HEK293T (cell line): Measurements from ENCODE around the gene UNC93B1.

Source experiments
- CTBP1 ChIP-seq: fragments of 450-650 bp; IDR thresholded peaks from 2 replicates; pipeline ENCODE4 v1.6.1; 2016; ENCODE audit warnings: borderline replicate concordance
- ELF4 ChIP-seq: fragments of 450-650 bp; IDR thresholded peaks from 2 replicates; pipeline ENCODE4 v1.6.1; 2017; ENCODE audit warnings: antibody characterized with exemption
- FOXA1 ChIP-seq: fragments of 450-650 bp; IDR thresholded peaks from 2 replicates; pipeline ENCODE4 v1.6.1; 2016; ENCODE audit warnings: mild to moderate bottlenecking
- FOXK2 ChIP-seq: fragments of 450-650 bp; IDR thresholded peaks from 2 replicates; pipeline ENCODE4 v1.6.1; 2016; ENCODE audit warnings: mild to moderate bottlenecking
- FOXM1 ChIP-seq: fragments of 450-650 bp; IDR thresholded peaks from 2 replicates; pipeline ENCODE4 v1.6.1; 2017; ENCODE audit warnings: mild to moderate bottlenecking, borderline replicate concordance
- LEF1 ChIP-seq: fragments of 450-650 bp; IDR thresholded peaks from 2 replicates; pipeline ENCODE4 v1.6.1; 2017; ENCODE audit warnings: mild to moderate bottlenecking, borderline replicate concordance
- NFRKB ChIP-seq: fragments of 450-650 bp; IDR thresholded peaks from 2 replicates; pipeline ENCODE4 v1.6.1; 2016; ENCODE audit warnings: mild to moderate bottlenecking, moderate library complexity
- SP1 ChIP-seq: fragments of 450-650 bp; IDR thresholded peaks from 2 replicates; pipeline ENCODE4 v1.6.1; 2017
- SUZ12 ChIP-seq: fragments of 450-650 bp; IDR thresholded peaks from 2 replicates; pipeline ENCODE4 v1.6.1; 2016; ENCODE audit warnings: mild to moderate bottlenecking
- TARDBP ChIP-seq: fragments of 450-650 bp; IDR thresholded peaks from 2 replicates; pipeline ENCODE4 v1.6.1; 2016
- ZNF384 ChIP-seq: fragments of 450-650 bp; IDR thresholded peaks from 2 replicates; pipeline ENCODE4 v1.6.1; 2016

GRCh38 chr11:68008381-68009337 is 4.8 kb upstream of the UNC93B1 start:
- TF ChIP-seq FOXA1 (no peak), FOXM1 (no peak), ZNF384 (no peak), NFRKB (no peak), FOXK2 (no peak), SUZ12 (no peak), TARDBP (no peak), SP1 (no peak), ELF4 (no peak), LEF1 (no peak), CTBP1 (no peak)
